Kidney capillary endothelial cell (primary cell): ENCODE data around the gene RGS7.
"Not testable (repeated sequence)": the region's sequence is repeated elsewhere in the genome, so short reads cannot be mapped to it uniquely, and the experiment has no call there.

Experiments used
- DNase-seq: peaks from one replicate; pipeline ENCODE4 v3.0.0-alpha.2; 2018; ENCODE audit warnings: low spot score

RGS7 gene

DNA sequence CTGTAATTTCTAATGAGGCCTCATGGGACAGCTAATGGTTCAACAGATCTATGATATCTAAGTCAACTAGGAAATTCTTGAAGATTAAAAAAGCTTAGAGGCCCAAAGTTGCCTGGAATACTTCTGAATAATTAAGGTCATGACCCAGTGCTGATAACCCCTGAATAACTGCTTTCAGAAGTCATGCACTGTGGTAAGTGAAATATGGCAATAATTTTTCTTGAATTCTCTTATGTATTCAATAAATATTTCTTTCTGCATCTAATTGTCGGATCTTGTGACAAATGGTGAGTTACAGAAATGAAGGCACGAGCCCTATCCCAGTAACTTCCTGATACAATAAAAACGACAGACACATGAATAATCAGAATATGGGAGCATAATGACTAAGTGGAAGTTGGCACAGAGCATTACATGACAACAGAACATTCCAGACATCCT, 525.8 kb downstream of the RGS7 start:
- DNase-seq, result peak; percentile 24

- no peak for DNase-seq
Observed at GRCh38 chr1:240829487-240829886, 527.5 kb downstream of the RGS7 start.

- DNase-seq, result no peak
Observed at GRCh38 chr1:240827786-240828185, 529.2 kb downstream of the RGS7 start.

DNA sequence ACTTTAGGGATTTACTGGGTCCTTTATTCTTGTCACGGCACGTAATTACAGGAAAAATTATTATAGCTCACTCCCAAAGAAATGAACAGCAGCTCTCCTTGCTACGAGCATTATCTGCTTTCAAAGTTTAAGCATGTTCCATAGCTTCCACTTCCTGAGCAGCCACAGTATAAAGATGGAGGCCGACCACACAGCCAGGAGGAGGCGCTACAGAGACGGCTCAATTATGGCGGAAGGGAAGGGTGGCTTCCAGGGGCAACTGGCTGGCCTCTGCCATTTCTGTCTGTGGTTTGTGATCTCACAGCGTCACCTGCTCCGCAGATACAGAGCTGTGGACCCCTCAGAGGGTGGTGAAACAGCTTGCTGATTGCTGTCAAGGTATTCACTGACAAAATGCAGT, 532.8 kb downstream of the RGS7 start:
- DNase-seq, result no peak

DNA sequence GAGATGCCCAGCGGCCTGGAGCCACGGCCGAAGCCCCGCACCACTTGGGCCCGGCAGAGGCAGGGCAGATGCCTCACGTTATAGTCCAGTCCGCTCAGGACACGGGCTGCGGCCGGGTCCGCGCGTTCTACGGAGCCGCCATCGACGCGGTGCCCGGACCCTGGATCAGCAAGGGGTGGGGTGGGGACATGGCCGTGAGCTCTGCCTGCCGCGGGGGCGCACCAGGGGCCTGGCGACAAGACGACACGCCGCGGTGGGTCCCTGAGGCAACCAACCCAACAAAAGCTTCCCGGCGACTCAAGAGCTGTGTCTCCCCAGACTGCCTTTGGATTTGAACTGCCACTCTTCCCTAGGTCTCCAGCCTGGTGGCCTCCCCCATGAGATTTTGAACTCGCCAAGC, 533.6 kb downstream of the RGS7 start:
- no peak for DNase-seq

GRCh38 chr1:240821925-240822324, 535.1 kb downstream of the RGS7 start:
- DNase-seq, result no peak

DNA sequence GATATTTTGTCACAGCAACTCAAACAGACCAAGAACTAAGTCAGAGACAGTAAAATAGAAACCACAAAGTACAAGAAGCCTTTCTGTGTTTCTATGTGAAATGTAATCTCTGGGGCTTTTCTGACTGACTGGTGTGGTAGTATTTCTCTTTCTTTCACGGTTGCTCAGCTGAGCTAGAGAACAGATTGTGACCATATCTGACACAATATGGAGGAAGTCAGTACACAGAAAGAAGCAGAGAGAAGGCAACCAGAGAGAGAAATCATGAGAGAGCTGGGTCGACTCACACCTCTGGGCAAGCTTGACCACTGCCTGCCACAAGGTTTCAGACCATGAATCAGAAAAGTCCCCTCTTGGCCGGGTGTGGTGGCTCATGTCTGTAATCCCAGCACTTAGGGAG, 536.2 kb downstream of the RGS7 start:
- no peak for DNase-seq

- DNase-seq, result no peak
Observed at GRCh38 chr1:240816472-240816871, 540.5 kb downstream of the RGS7 start.

DNA sequence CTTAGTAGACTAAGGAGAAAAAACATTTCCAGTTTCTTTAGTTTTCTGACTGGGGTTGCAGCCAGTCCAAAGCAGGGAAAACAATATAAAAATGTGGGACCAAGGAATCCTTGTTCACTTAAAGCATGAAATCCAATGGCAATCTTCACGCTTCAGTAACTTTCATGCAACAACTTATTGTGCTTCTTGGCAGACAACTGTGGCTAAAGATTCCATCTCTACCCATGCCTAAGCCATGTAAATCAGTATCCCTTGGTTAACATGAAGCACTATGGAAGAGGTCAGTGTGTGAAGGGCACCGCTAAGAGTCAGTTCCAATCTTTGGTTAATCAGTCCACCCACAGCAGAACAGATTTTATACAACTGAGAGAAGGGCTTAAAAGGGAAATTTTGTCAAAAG, 543.3 kb downstream of the RGS7 start:
- no peak for DNase-seq

GRCh38 chr1:240811256-240811655, 545.7 kb downstream of the RGS7 start:
- no peak for DNase-seq

DNA sequence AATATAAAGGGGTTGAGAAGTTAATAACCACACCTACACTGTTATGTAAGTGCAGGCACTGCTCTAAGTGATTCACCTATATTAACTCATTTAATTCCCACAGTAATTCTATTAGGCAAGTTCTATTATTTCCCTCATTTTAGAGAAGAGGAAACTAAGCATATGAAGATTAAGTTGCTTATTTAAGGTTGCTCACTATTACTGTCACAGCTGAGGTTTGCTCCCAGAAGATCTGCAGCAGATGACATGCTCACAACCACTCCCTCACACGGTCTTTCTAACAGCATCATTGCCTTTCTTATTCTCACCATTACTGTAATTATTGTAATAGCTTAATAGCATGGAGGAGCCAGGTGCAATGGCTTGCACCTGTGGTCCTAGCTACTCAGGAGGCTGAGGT, 548.6 kb downstream of the RGS7 start:
- no peak for DNase-seq

DNA sequence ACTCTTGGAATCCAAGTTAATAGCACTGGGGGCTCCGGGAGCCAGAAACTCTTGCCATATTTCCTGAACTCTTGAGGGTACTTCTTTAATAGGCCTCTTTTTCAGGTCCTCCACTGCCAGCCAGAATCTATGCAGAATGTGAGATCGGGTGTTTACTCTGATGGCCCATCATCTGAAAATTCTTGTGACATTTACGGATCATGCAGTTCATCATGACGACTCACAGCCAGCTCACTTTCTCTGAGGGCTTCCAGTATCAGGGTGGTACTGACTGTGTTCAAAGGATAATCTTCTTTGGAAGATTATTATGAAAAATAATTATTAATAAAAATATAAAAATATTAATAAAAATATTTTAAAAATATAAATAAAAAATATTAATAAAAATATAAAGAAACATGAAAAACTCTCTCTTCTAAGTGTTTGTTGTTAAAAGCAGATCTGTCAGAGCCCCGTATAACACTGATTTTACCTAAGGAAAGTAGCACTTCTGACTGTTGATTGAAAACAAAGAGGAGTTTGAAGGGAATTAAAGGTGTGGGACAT, 550.7 kb downstream of the RGS7 start:
- no peak for DNase-seq

DNA sequence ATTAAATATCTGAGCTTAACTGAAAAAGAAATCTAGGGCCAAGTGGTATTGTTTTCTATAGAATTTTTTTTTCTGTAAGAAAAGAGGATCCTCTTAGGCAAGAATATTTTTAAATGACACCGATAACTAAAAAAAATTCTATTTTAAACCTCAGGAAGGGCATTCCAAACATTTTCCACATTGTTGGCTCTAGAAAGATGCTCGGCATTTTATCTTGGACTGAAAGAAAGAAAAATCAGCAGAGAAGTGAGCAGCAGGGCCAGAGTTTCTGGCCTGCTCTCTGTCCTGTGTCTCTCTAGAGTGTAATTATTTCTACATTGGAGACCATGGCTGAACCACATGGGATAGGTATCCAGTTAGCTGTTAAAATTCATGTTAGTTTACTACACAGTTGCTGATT, 552.5 kb downstream of the RGS7 start:
- no peak for DNase-seq

DNA sequence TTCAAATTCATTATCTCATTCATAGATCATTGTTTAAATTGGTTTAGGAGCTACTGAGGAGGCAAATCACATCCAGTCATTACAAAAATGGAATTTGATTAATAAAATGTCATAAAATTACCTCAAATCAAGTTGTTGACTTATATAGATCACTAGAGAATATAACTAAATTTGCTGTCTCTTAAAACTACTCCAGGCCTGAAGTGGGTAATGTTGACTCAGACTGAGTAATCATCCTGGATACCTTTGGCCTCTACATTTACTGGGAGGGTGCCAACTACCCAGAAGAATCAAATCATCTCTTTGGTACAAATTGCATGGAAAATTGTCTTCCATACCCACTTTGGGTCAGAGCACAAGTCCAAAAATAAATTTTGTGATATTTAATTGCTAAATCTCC, 553.9 kb downstream of the RGS7 start:
- DNase-seq, result peak; percentile 1

DNA sequence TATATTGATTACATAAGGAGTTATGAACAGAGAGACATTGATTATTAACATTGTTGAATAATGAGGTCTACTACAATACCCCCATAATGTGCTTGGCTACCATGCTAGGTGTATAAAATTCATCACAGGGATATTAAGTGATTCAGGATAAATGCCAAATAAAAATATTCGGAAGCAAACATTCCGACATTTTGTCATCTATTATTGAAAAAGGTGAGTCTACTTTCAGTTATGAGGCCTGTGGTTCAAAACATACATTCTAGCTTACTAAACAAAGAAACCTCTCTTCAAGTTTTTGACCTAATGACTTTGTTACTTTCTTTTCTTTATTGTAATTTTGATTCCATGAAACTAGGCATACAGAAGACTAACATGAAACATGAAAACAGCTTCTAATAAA, 554.7 kb downstream of the RGS7 start:
- DNase-seq, result no peak

DNA sequence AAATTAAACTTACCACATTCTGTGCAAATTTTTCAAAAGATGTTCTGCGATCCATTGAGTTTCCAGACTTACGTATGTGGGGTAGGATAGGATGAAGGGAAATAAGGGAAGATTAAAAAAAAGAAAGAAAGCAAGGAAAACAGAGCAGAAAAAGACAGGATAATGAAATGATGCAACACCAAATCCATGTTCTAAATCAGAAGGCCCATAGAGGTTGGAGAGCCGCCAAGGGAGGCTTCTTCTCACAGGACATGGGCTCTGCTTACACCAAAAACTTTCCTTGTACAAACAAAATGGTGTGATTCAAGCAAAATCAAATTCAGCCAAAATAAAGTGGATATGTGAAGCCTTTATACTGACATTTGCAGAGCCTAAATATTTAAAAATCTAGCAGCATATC, 555.6 kb downstream of the RGS7 start:
- DNase-seq, result no peak

DNA sequence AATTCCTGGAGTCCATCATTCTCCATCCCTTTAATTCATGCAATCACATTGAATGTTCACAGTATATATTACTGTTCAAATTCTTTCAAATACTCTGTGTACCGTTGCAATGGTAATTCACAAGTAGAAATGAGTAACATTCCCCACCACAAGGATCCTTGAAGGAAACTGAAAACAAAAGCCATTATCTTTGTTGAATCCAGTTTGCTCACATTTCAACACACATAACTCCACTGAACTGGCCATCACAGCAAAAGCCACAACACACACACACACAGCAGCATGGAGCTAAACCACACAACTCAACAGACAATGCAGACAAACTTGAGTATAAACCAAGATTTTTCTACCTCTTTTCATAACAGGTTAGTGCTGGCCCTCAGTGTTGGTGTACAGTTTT, 556.7 kb downstream of the RGS7 start:
- DNase-seq, result no peak

- DNase-seq, result no peak
Observed at GRCh38 chr1:240797050-240797449, 560.0 kb downstream of the RGS7 start.

DNA sequence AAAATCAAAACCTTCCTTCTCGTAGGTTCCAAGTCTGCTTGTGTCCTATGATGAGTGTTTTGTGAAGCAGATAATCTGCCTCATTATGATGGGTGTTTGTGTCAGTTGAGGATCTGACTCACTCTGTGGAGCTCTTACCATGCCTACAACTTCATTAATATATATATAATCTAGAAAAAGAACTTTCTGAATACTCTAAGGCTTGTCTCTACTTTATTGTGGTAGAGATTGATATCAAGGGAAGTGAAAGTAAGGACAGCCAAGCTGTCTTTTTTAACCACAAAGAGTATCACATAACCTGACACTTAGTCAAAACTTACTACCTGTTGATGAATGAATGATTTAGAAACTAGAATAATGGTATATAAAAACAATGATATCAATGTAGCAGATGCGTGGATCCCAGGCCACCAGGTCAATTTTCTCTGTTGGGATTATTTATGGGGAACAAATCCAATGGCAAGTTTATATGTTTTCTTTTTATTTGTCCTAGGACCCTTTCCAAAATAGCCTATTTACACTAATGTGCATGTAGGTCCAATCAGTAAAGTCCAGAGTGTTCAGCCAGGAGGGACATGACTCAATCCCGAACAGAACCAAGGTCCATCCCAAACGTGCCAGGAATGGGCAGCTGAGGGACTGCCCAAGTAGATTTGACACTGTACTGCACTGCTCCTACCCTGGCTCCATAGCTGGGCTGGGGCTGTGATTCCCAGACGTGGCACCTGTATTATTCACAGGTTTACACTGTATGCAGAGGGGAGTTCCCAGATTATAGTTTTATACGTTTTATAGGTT, 562.8 kb downstream of the RGS7 start:
- DNase-seq, result no peak

DNA sequence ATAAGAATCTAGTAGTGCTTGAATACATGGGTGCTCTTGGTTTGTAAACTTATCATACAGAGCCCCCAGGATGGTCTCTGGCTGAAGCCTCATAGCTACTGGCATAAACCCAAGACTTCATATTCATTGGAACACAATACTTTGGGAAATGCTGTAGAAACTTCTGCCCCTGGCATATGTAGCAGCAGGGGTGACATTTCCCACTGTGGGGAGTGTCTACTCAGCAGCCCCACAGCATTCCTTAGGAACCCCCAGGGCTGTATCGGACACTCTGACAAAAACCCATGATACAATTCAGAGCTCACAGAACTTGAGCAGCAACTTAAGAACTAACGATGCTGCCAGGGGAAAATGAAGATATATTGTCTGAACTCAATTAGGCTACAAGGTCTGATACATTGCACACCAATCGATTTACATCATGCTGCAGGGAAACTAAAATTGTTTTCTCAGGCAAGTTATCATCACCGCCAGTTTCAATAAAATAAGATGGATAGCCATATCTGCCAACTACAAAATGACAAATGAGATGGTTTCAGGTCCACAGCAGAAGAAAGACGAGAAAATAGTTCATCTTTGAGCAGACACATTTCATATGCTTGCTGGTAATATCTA, 564.0 kb downstream of the RGS7 start:
- no peak for DNase-seq

GRCh38 chr1:240790856-240791255, 566.1 kb downstream of the RGS7 start:
- no peak for DNase-seq

GRCh38 chr1:240786880-240787279, 570.1 kb downstream of the RGS7 start:
- no peak for DNase-seq

- DNase-seq, result no peak
Observed at GRCh38 chr1:240784776-240785175, 572.2 kb downstream of the RGS7 start.

- not testable (repeated sequence) for DNase-seq
Observed at GRCh38 chr1:240783728-240784137, 573.3 kb downstream of the RGS7 start.
